HEK293 (cell line): ENCODE measurements around the gene MRTFB.

ENCODE experiments used
- CTCF ChIP-seq: fragments of 450-650 bp; formaldehyde crosslinking; IDR thresholded peaks from 2 replicates; pipeline ENCODE4 v1.5.1; 2016; ENCODE audit warnings: missing biosample characterization, missing genetic modification characterization
- KLF9 ChIP-seq: fragments of 450-650 bp; formaldehyde crosslinking; IDR thresholded peaks from 2 replicates; pipeline ENCODE4 v1.5.1; 2016; ENCODE audit warnings: missing biosample characterization, missing genetic modification characterization, low read depth
- MYNN ChIP-seq: fragments of 450-650 bp; formaldehyde crosslinking; IDR thresholded peaks from 2 replicates; pipeline ENCODE4 v1.5.1; 2016; ENCODE audit warnings: missing biosample characterization, missing genetic modification characterization, borderline replicate concordance
- ZNF138 ChIP-seq: fragments of 450-650 bp; formaldehyde crosslinking; IDR thresholded peaks from 2 replicates; pipeline ENCODE4 v1.5.1; 2016; ENCODE audit warnings: missing biosample characterization, missing genetic modification characterization, borderline replicate concordance
- ZNF148 ChIP-seq: fragments of 450-650 bp; formaldehyde crosslinking; IDR thresholded peaks from 2 replicates; pipeline ENCODE4 v1.5.0; 2017; ENCODE audit warnings: missing biosample characterization, missing genetic modification characterization, borderline replicate concordance
- ZNF274 ChIP-seq, 2 experiments: fragments of 200-500 bp in 1 of 2; fragments of 450-650 bp in 1 of 2; sonication (Bioruptor generic) in 1 of 2; formaldehyde crosslinking in 1 of 2; IDR thresholded peaks; 2 replicates each; pipeline versions ENCODE4 v1.5.1 to v1.6.1; 2014 to 2016; ENCODE audit warnings: borderline replicate concordance in 1 of 2, inconsistent platforms in 1 of 2, low read length in 1 of 2, missing biosample characterization in 1 of 2, missing genetic modification characterization in 1 of 2

- no peak for TF ChIP-seq CTCF (tag by site-specific recombination)
- TF ChIP-seq ZNF148 = no peak
- no peak for TF ChIP-seq MYNN (tag by site-specific recombination)
- TF ChIP-seq ZNF138 (tag by site-specific recombination) = no peak
- no peak for TF ChIP-seq KLF9 (tag by site-specific recombination)
- TF ChIP-seq ZNF274 (IDR thresholded peaks at IDR 0.05; ENCODE audit: low read length) = no peak
- TF ChIP-seq ZNF274 (tag by site-specific recombination; IDR thresholded peaks at IDR 0.05; ENCODE audit: borderline replicate concordance) = no peak
These were observed 42.2 kb downstream of the MRTFB start for GRCh38 chr16:14113344-14113743.
